HEK293 (cell line): Measurements from ENCODE around the gene NOVA2.

Experiments used
- CTCF ChIA-PET: fragments of 350-600 bp; formaldehyde crosslinking; extraction: SDS; loops from one replicate; lab custom pipeline; 2021; ENCODE audit warnings: antibody characterized with exemption; lab: Yijun Ruan, JAX
- POLR2A ChIA-PET: fragments of 300-600 bp; formaldehyde crosslinking; extraction: SDS; loops from one replicate; lab custom pipeline; 2020; ENCODE audit warnings: antibody characterized with exemption, inconsistent platforms; lab: Yijun Ruan, JAX
- H3K27ac ChIP-seq: fragments of 200-500 bp; sonication (Bioruptor generic); 2 replicates; pipeline ENCODE4 v1.5.1; 2014; ENCODE audit warnings: low read depth, low read length, control low read depth, inconsistent platforms; ENCODE audit errors: extremely low read depth
- H3K36me3 ChIP-seq, 2 experiments: fragments of 200-500 bp in 1 of 2; sonication (Bioruptor generic) in 1 of 2; 1 replicate in 1 of 2; 2 replicates in 1 of 2; pipeline ENCODE4 v1.5.1; 2014 to 2017; ENCODE audit warnings: inconsistent platforms in 2 of 2, low read length in 2 of 2; ENCODE audit not compliant: control insufficient read depth in 2 of 2, insufficient read depth in 1 of 2
- H3K4me1 ChIP-seq: fragments of 200-500 bp; sonication (Bioruptor generic); 2 replicates; pipeline ENCODE4 v1.5.1; 2014; ENCODE audit warnings: mild to moderate bottlenecking, low read length, inconsistent platforms; ENCODE audit not compliant: control insufficient read depth, insufficient read depth
- H3K4me3 ChIP-seq: 2 replicates; pipeline ENCODE4 v1.5.1; 2011; ENCODE audit warnings: low read depth, mild to moderate bottlenecking, control low read depth, low read length, moderate library complexity
- H3K9me3 ChIP-seq: fragments of 200-500 bp; sonication (Bioruptor generic); 2 replicates; pipeline ENCODE4 v1.5.1; 2014; ENCODE audit warnings: low read depth, low read length, inconsistent platforms; ENCODE audit not compliant: control insufficient read depth, insufficient read depth
- EGR2 ChIP-seq: fragments of 450-650 bp; formaldehyde crosslinking; IDR thresholded peaks from 2 replicates; pipeline ENCODE4 v1.5.1; 2016; ENCODE audit warnings: low read depth, missing biosample characterization, missing genetic modification characterization
- FEZF1 ChIP-seq: fragments of 450-650 bp; formaldehyde crosslinking; IDR thresholded peaks from 2 replicates; pipeline ENCODE4 v1.5.1; 2016; ENCODE audit warnings: missing biosample characterization, missing genetic modification characterization
- GLIS1 ChIP-seq: fragments of 450-650 bp; formaldehyde crosslinking; IDR thresholded peaks from 2 replicates; pipeline ENCODE4 v1.5.1; 2016; ENCODE audit warnings: missing biosample characterization, missing genetic modification characterization
- HOXA7 ChIP-seq: sonication (generic); formaldehyde crosslinking; IDR thresholded peaks from 2 replicates; pipeline ENCODE4 v1.8.1; 2022; ENCODE audit warnings: missing genetic modification reagents, borderline replicate concordance
- MYNN ChIP-seq: fragments of 450-650 bp; formaldehyde crosslinking; IDR thresholded peaks from 2 replicates; pipeline ENCODE4 v1.5.1; 2016; ENCODE audit warnings: missing biosample characterization, missing genetic modification characterization, borderline replicate concordance
- PRDM10 ChIP-seq: fragments of 450-650 bp; formaldehyde crosslinking; IDR thresholded peaks from 2 replicates; pipeline ENCODE4 v1.5.1; 2016; ENCODE audit warnings: missing biosample characterization, missing genetic modification characterization
- REPIN1 ChIP-seq: fragments of 450-650 bp; formaldehyde crosslinking; IDR thresholded peaks from 2 replicates; pipeline ENCODE4 v1.5.1; 2017; ENCODE audit warnings: missing biosample characterization, missing genetic modification characterization, low read depth
- SCRT2 ChIP-seq: fragments of 450-650 bp; formaldehyde crosslinking; IDR thresholded peaks from 2 replicates; pipeline ENCODE4 v1.5.1; 2016; ENCODE audit warnings: missing biosample characterization, missing genetic modification characterization
- SETDB1 ChIP-seq: IDR thresholded peaks from one replicate; pipeline ENCODE4 v1.6.1; 2017; ENCODE audit warnings: mild to moderate bottlenecking, low read length, moderate library complexity, mixed read lengths; ENCODE audit not compliant: insufficient read length
- TCF7L2 ChIP-seq: IDR thresholded peaks from 2 replicates; pipeline ENCODE4 v1.6.1; 2011; ENCODE audit warnings: low read depth, mild to moderate bottlenecking, inconsistent platforms, low read length, moderate library complexity, borderline replicate concordance
- WT1 ChIP-seq: fragments of 450-650 bp; formaldehyde crosslinking; IDR thresholded peaks from 2 replicates; pipeline ENCODE4 v1.5.1; 2016; ENCODE audit warnings: missing biosample characterization, missing genetic modification characterization
- YY1 ChIP-seq: fragments of 450-650 bp; formaldehyde crosslinking; IDR thresholded peaks from 2 replicates; pipeline ENCODE4 v1.5.1; 2018; ENCODE audit warnings: missing biosample characterization, missing genetic modification characterization
- ZBTB11 ChIP-seq: fragments of 450-650 bp; formaldehyde crosslinking; conservative IDR thresholded peaks from 2 replicates; pipeline ENCODE4 v1.5.1; 2016; ENCODE audit warnings: low read depth, missing biosample characterization, missing genetic modification characterization
- ZFHX2 ChIP-seq: fragments of 450-650 bp; formaldehyde crosslinking; conservative IDR thresholded peaks from 2 replicates; pipeline ENCODE4 v1.5.1; 2016; ENCODE audit warnings: missing biosample characterization, missing genetic modification characterization
- ZNF157 ChIP-seq: fragments of 450-650 bp; formaldehyde crosslinking; IDR thresholded peaks from 2 replicates; pipeline ENCODE4 v1.5.1; 2016; ENCODE audit warnings: missing biosample characterization, missing genetic modification characterization
- ZNF19 ChIP-seq: fragments of 450-650 bp; formaldehyde crosslinking; IDR thresholded peaks from 2 replicates; pipeline ENCODE4; 2016; ENCODE audit warnings: missing biosample characterization, missing genetic modification characterization, low read depth
- ZNF280C ChIP-seq: fragments of 450-650 bp; formaldehyde crosslinking; IDR thresholded peaks from 2 replicates; pipeline ENCODE4 v1.5.1; 2016; ENCODE audit warnings: missing biosample characterization, missing genetic modification characterization
- ZNF362 ChIP-seq: fragments of 450-650 bp; formaldehyde crosslinking; IDR thresholded peaks from 2 replicates; pipeline ENCODE4 v1.5.1; 2016; ENCODE audit warnings: missing biosample characterization, missing genetic modification characterization
- ZNF521 ChIP-seq: fragments of 450-650 bp; formaldehyde crosslinking; IDR thresholded peaks from 2 replicates; pipeline ENCODE4 v1.5.1; 2017; ENCODE audit warnings: missing biosample characterization, mild to moderate bottlenecking, missing genetic modification characterization
- ZNF544 ChIP-seq: fragments of 450-650 bp; formaldehyde crosslinking; IDR thresholded peaks from 2 replicates; pipeline ENCODE4 v1.5.0; 2017; ENCODE audit warnings: missing biosample characterization, missing genetic modification characterization
- ZNF548 ChIP-seq: fragments of 450-650 bp; formaldehyde crosslinking; IDR thresholded peaks from 2 replicates; pipeline ENCODE4 v1.5.1; 2016; ENCODE audit warnings: missing biosample characterization, missing genetic modification characterization
- ZNF560 ChIP-seq: fragments of 450-650 bp; formaldehyde crosslinking; IDR thresholded peaks from 2 replicates; pipeline ENCODE4 v1.5.1; 2017; ENCODE audit warnings: missing biosample characterization, missing genetic modification characterization, borderline replicate concordance
- ZNF610 ChIP-seq: fragments of 450-650 bp; formaldehyde crosslinking; IDR thresholded peaks from 2 replicates; pipeline ENCODE4 v1.5.1; 2016; ENCODE audit warnings: missing biosample characterization, missing genetic modification characterization, borderline replicate concordance

The NOVA2 gene

GRCh38 chr19:46022061-46022430, 48.4 kb upstream of the NOVA2 start:
- ChIA-PET CTCF (interaction anchor here (0.9 to 21.8 kb wide), 3 partner anchors 38 to 58 kb away, joined by 3 to 625 read pairs (median 3); no protein-coding TSS in a partner anchor), POLR2A (no interaction called here)
- TF ChIP-seq ZNF544 (tag by site-specific recombination) (no peak), ZNF521 (tag by site-specific recombination) (no peak), FEZF1 (tag by site-specific recombination) (no peak), REPIN1 (tag by site-specific recombination) (no peak), ZBTB11 (tag by site-specific recombination) (no peak), TCF7L2 (no peak), ZNF157 (tag by site-specific recombination) (no peak), YY1 (no peak), HOXA7 (CRISPR knock-in tag) (no peak), ZNF280C (tag by site-specific recombination) (no peak), ZNF560 (tag by site-specific recombination) (no peak), ZNF19 (tag by site-specific recombination) (no peak), WT1 (no peak), SETDB1 (no peak)
- no peaks in the 10 kb centered on the region; the same call in 1 of the 2 replicates for H3K4me1 ChIP-seq
- no peaks in the 10 kb centered on the region; the same call in 1 of the 2 replicates for H3K9me3 ChIP-seq
- no peak overlapping the region for H3K27ac ChIP-seq
- no peak overlapping the region for H3K4me3 ChIP-seq
- peaks cover 0 to 5% of the 10 kb centered on the region in 2 experiments; a peak in 1 of 3 replicates for H3K36me3 ChIP-seq

- ChIA-PET POLR2A (no interaction called here), CTCF (interaction anchor here (0.6 to 21.8 kb wide), 7 partner anchors 6 to 374 kb away, joined by 3 to 625 read pairs (median 4); no protein-coding TSS in a partner anchor)
- peaks cover 0 to 5% of the 10 kb centered on the region in 2 experiments; a peak in 1 of 3 replicates for H3K36me3 ChIP-seq
- H3K4me1 ChIP-seq: no peaks in the 10 kb centered on the region; the same call in 1 of the 2 replicates
- H3K4me3 ChIP-seq: no peak overlapping the region
- no peaks in the 10 kb centered on the region; the same call in 1 of the 2 replicates for H3K9me3 ChIP-seq
- no peak overlapping the region for H3K27ac ChIP-seq
- TF ChIP-seq GLIS1 (tag by site-specific recombination) (peak; percentile 81), PRDM10 (tag by site-specific recombination) (no peak), ZFHX2 (tag by site-specific recombination) (peak; percentile 77), SCRT2 (tag by site-specific recombination) (peak; percentile 10; the same call in 1 of the 2 replicates), ZNF610 (tag by site-specific recombination) (no peak), ZNF362 (tag by site-specific recombination) (no peak), MYNN (no peak), ZNF548 (tag by site-specific recombination) (0 out of 2 replicates have a peak, but pooled peaks have one; percentile 35), EGR2 (peak; percentile 38; the same call in 1 of the 2 replicates)
These were observed 47.9 kb upstream of the NOVA2 start for GRCh38 chr19:46021531-46022041.
